Mucosa of descending colon (tissue), 3 donors: Measurements from ENCODE around the gene OSBPL10. TPM values are rescaled to one million over a fixed set of nuclear protein-coding genes. Genes with fewer than 3 reads are reported as not detected.
"Not testable (repeated sequence)": the region's sequence is repeated elsewhere in the genome, so short reads cannot be mapped to it uniquely, and the experiment has no call there.

Experiments used
- ATAC-seq: fragments of 200-7000 bp; cut with Tn5 transposase; one replicate; pipeline ENCODE4 v1.9.1; 2020; ENCODE audit warnings: mild to moderate bottlenecking, moderate library complexity
- DNase-seq, 3 donors: peaks; one replicate each; pipeline ENCODE4 v3.0.0-alpha.2; 2020
- H3K36me3 ChIP-seq: fragments of 200-600 bp; one replicate; pipeline ENCODE4 v1.8.0; 2021; ENCODE audit warnings: low read depth, mild to moderate bottlenecking
- H3K4me1 ChIP-seq: fragments of 200-600 bp; one replicate; pipeline ENCODE4 v1.8.0; 2021; ENCODE audit warnings: low read depth, mild to moderate bottlenecking
- H3K4me3 ChIP-seq: fragments of 200-600 bp; one replicate; pipeline ENCODE4 v1.8.0; 2021; ENCODE audit warnings: mild to moderate bottlenecking
- H3K9me3 ChIP-seq: fragments of 200-600 bp; one replicate; pipeline ENCODE4 v1.8.0; 2021; ENCODE audit warnings: mild to moderate bottlenecking
- intact Hi-C, 2 donors: fragments of 100-400 bp; cut with DNase I in 1 of 2; cut with micrococcal nuclease in 1 of 2; formaldehyde crosslinking; loops; one replicate each; pipeline versions ENCODE4 v1.11.0 to v1.11.1; 2022; cut with DNase I, micrococcal nuclease
- total RNA-seq, 3 donors: library from RNA; stranded (reverse); fragmentation: NEBNext Ultra II Directional in 2 of 3; extraction: Animal tissue kit (Norgen Biotek cat#: 25700) in 2 of 3; gene quantifications; one replicate each; pipeline versions ENCODE4 v1.2.1 to v1.2.4, GENCODE V29; 2021 to 2023
- TF ChIP-seq, protein P1 (sequence below): fragments of 200-600 bp; IDR thresholded peaks from one replicate; pipeline ENCODE4 v1.8.0; 2022; ENCODE audit warnings: antibody characterized with exemption, mild to moderate bottlenecking
- donor health status: DM: no; HTN: no; CAD: no; lungs with moderate emphysema.
- donor health status: DM: no; HTN: no; CAD: no.
- donor health status: DM: no; HTN: yes; CAD: no.

OSBPL10 gene
- total RNA-seq, 3 donors from 2014 or later, result 15.7 to 23.9 (median 16.6) TPM

DNA sequence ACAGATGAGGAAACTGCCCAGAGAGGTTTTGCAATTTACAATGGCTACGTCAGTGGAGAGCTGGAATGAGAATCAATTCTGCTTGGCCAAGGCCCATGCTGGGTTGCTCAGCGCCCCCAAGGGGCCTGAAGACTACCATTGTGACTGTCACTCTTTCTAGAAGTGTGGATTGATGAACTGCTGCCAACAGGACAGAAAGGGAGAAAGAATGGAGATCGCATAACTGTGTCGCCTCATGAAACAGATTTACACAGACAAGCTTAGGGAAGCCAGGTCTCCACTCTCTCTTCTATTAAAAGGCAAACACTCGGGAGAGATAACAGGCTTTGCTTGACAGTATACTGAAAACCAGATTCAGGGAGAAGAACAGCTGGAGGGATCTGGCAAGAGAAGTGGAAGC, 288.3 kb downstream of the OSBPL10 start:
- no peaks in the 10 kb centered on the region for H3K36me3 ChIP-seq
- ATAC-seq (no peak), DNase-seq (no peak)
- no peaks in the 10 kb centered on the region for H3K4me1 ChIP-seq
- intact Hi-C loops, result no loop called here
- H3K4me3 ChIP-seq, result no peak overlapping the region
- no peaks in the 10 kb centered on the region for H3K9me3 ChIP-seq
- TF ChIP-seq, protein P1, sequence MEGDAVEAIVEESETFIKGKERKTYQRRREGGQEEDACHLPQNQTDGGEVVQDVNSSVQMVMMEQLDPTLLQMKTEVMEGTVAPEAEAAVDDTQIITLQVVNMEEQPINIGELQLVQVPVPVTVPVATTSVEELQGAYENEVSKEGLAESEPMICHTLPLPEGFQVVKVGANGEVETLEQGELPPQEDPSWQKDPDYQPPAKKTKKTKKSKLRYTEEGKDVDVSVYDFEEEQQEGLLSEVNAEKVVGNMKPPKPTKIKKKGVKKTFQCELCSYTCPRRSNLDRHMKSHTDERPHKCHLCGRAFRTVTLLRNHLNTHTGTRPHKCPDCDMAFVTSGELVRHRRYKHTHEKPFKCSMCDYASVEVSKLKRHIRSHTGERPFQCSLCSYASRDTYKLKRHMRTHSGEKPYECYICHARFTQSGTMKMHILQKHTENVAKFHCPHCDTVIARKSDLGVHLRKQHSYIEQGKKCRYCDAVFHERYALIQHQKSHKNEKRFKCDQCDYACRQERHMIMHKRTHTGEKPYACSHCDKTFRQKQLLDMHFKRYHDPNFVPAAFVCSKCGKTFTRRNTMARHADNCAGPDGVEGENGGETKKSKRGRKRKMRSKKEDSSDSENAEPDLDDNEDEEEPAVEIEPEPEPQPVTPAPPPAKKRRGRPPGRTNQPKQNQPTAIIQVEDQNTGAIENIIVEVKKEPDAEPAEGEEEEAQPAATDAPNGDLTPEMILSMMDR, result no peak

DNA sequence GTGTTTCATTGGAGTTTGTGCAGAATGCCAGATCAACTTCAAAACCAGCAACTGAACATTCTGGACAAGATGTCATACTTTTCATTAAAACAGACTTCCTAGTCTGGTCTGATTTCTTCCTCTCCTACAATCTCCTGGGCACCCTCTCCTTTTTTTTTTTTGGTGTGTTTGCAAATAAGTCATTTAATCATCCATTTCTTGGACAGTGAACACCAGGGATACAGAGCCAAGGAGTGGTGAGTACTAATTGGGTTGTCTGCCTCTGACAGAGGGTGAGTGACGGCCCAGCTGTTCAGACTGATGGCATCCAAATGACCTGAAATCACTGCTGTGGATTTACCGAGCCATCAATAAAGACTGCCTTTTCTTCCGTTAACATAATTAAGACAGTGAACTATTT, 290.3 kb downstream of the OSBPL10 start:
- H3K4me1 ChIP-seq, result no peaks in the 10 kb centered on the region
- H3K36me3 ChIP-seq, result no peaks in the 10 kb centered on the region
- no peak for DNase-seq
- no peak for ATAC-seq
- intact Hi-C loops, result no loop called here
- H3K4me3 ChIP-seq, result no peak overlapping the region
- TF ChIP-seq, protein P1, result no peak
- no peaks in the 10 kb centered on the region for H3K9me3 ChIP-seq

DNA sequence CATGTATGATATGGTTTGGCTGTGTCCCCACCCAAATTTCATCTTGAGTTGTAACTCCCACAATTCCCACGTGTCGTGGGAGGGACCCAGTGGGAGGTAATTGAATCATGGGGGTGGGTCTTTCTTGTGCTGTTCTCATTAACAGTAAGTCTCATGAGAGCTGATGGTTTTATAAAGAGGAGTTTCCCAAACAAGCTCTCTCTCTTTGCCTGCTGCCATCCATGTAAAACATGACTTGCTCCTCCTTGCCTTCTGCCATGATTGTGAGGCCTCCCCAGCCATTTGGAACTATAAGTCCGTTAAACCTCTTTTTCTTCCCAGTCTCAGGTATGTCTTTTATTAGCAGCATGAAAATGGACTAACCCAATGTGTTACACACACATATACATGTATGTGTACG, 291.5 kb downstream of the OSBPL10 start:
- intact Hi-C loops, H3K4me1 ChIP-seq, DNase-seq, H3K36me3 ChIP-seq, H3K9me3 ChIP-seq, ATAC-seq, H3K4me3 ChIP-seq: not testable (repeated sequence)

DNA sequence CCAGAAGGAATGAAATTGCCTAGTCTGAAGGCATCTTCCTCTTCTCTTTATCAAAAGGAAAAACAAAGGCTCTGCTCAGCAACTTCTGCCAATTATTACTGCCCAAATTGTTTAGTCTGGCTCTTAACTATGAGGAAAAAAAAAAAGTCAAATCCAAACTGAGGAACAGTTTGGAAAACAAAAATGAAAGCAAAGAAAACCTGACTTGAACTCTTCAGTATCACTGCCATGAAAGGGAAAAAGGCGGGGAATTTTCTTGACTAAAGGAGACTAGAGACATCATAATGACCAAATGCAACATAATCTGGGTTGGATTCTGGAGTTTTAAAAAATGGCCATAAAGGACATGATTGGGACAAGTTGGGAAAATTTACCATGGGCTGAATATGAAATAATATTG, 292.1 kb downstream of the OSBPL10 start:
- no peak overlapping the region for H3K4me3 ChIP-seq
- H3K4me1 ChIP-seq, result no peaks in the 10 kb centered on the region

DNA sequence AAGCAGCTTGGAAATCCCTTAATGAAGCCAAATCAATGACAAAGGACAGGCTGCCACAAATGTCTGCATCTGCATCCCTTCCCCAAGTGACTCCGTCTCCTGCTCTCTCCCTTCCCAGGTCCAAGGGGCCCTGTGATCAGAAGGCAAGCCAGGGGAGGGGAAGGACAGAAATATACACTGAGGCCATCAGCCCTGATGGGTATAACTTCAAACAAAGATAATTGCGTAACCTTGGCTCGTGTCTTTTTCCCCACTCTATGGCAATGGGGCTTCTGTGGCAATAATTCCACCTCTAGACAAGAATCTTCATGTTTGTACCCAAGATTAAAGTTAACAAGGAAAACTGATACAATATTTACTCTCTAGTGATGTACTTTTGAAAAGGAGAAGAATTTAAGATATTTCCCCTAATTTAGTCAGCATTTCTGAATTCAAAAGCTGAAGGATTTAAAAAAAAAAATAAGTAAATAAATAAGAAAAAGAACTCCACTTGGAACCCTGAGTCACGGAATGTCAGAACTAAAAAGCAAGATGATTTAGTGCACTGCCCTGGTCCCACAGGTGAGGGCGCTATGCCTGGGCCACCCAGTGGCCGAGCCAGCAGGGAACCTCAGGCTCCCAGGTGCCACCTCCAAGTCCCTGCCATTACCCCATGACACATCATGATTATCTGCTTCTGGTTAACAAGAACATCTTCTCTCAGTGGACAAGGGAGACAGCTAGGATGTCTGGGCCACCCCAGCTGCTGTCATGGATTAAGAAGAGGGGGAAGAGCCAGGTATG, 293.9 kb downstream of the OSBPL10 start:
- no peak overlapping the region for H3K4me3 ChIP-seq
- H3K9me3 ChIP-seq, result no peaks in the 10 kb centered on the region
- DNase-seq, result no peak
- intact Hi-C loops, result no loop called here
- TF ChIP-seq, protein P1, result no peak
- H3K4me1 ChIP-seq, result no peaks in the 10 kb centered on the region
- ATAC-seq, result no peak
- no peaks in the 10 kb centered on the region for H3K36me3 ChIP-seq

More for the DNA sequence above, 292.1 kb downstream of the OSBPL10 start:
- Histone ChIP-seq H3K36me3 (no peaks in the 10 kb centered on the region), H3K9me3 (no peaks in the 10 kb centered on the region)
- DNase-seq (no peak), ATAC-seq (no peak)
- intact Hi-C loops, result no loop called here
- TF ChIP-seq, protein P1, result no peak

DNA sequence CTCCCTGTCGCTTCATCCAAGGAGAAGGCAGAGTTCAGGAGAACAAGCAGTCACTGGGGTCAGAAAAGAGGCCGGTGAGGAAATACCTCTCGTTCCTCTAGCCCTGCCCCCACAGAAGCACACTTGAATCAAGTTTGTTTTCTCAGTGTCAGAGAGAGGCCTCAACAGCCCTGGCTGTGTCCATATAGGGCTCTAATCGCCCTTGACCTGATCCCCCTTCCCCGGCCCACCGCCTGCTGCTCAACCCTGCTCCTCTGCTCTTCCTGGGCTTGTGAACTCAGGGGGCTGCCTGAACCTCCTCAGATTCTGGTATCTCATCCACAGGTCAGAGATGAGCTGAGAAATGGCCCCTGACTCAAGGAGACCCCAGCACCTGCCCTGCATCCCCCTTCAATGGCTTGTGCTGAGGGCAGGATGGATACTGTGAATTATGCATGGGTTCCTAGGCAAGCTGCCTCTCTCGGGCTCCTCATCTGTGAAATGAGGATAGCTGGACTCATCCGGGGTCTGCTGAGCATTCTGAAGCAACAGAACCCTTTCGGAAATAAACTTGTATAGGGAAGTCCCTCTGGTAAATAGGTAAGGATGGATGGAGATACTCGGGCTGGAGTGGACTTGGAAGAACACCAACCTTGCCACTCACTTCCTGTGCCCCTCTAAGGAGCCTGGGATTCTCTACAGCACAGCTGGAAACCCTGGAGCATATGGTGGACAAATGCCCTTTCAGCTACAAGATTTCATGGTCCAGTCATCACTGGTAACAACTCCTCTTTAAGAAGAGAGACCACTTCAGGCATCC, 300.8 kb downstream of the OSBPL10 start:
- DNase-seq (no peak), ATAC-seq (no peak)
- intact Hi-C loops, result no loop called here
- Histone ChIP-seq H3K36me3 (no peaks in the 10 kb centered on the region), H3K4me1 (no peaks in the 10 kb centered on the region), H3K4me3 (no peak overlapping the region), H3K9me3 (no peaks in the 10 kb centered on the region)
- TF ChIP-seq, protein P1, result no peak
